Stimulated activated memory B cell treated with anti-CD40 and anti-IgM and Interleukin-4, amounts not matched to agents 10 μg/mL and 1 μg/mL and 100 μg/mL, for 72 hours (primary cell): ENCODE data around the gene PPP2R5A.
A peak's percentile ranks its signal among the peaks of the same experiment; 100 is the strongest.
"Not testable (repeated sequence)": the region's sequence is repeated elsewhere in the genome, so short reads cannot be mapped to it uniquely, and the experiment has no call there.

Source experiments
- ATAC-seq: fragments of 150-1000 bp; cut with Tn5 transposase; 2 replicates; pipeline ENCODE4 v1.10.0; 2021
- H3K27ac Mint-ChIP-seq: one replicate; pipeline ENCODE4 v1.8.0; 2022; ENCODE audit warnings: mild to moderate bottlenecking, mixed read lengths
- H3K27me3 Mint-ChIP-seq: one replicate; pipeline ENCODE4 v1.8.0; 2022; ENCODE audit warnings: mixed read lengths
- H3K36me3 Mint-ChIP-seq: one replicate; pipeline ENCODE4 v1.8.0; 2022; ENCODE audit warnings: mixed read lengths
- H3K4me1 Mint-ChIP-seq: one replicate; pipeline ENCODE4 v1.8.0; 2022; ENCODE audit warnings: mixed read lengths
- H3K4me3 Mint-ChIP-seq: one replicate; pipeline ENCODE4 v1.8.0; 2022; ENCODE audit warnings: mild to moderate bottlenecking, moderate library complexity, mixed read lengths
- H3K9me3 Mint-ChIP-seq: one replicate; pipeline ENCODE4 v1.8.0; 2022; ENCODE audit warnings: mixed read lengths

The PPP2R5A gene

DNA sequence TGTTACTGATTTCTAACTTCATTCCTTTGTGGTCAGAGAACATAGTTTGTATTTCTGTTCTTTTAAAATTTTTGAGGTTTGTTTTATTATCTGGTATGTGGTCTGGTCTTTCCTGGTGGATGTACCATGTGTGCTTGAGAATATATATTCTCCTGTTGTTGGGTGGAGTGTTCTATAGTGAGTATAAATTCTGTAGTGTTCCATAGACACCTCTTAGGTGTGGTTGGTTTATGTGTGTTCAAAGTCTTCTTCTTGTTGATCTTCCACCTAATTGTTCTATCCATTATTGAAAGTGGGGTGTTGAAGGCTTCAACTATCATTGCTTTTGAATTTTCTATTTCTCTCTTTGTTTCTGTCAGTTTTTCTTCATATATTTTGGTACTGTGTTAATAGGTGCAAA lies 20.1 kb downstream of the PPP2R5A start:
- H3K4me1 Mint-ChIP-seq, result peaks cover 56% of the 10 kb centered on the region
- peaks cover 3% of the 10 kb centered on the region for H3K9me3 Mint-ChIP-seq
- no peak overlapping the region for H3K27ac Mint-ChIP-seq
- no peaks in the 10 kb centered on the region for H3K27me3 Mint-ChIP-seq
- no peak for ATAC-seq
- H3K36me3 Mint-ChIP-seq, result peaks cover 39% of the 10 kb centered on the region
- no peak overlapping the region for H3K4me3 Mint-ChIP-seq

DNA sequence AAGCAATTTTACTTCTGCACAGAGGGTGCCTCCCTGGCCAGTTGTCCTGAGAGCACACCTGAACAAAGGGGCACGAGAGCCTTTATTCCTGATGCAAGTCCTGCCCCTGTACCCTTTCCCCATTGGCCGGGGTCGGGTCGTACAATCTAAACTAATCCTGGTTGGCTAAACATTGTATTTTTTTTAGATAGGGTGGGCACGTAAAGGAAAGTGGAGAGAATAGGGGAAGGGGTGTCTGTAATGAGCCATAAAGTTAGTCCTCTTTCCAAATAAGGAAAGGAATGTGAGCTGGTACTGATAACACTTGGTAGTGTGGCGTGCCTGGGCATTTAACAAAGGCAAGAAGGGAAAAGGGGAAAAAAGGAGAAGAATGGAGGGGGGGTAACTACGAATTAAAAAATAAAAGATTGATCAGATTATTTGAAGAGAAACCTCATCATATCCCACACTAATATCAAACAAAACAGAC lies 20.8 kb downstream of the PPP2R5A start:
- peaks cover 60% of the 10 kb centered on the region for H3K4me1 Mint-ChIP-seq
- not testable (repeated sequence) for H3K27ac Mint-ChIP-seq, H3K4me3 Mint-ChIP-seq, ATAC-seq, H3K9me3 Mint-ChIP-seq, H3K27me3 Mint-ChIP-seq
- H3K36me3 Mint-ChIP-seq, result peaks cover 41% of the 10 kb centered on the region

DNA sequence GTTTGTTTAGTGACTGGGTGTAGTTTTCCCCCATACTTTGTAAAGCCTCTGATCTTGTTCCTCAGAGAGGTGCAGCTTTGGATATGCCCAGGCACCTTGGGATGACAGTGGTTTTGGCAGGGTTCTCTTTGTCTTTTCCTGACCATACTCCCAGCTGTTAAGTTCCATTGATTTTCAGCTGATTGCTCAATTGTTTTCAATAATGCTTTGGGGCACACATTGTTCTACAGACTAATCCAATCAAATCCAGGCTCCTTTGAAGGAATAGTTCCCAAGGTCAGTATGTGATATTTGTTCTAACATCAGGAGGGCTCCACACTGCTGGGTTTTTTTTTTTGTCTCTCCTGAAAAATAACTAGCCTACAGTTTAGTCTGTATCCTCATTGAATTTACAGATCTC lies 24.8 kb downstream of the PPP2R5A start:
- no peaks in the 10 kb centered on the region for H3K27me3 Mint-ChIP-seq
- H3K4me3 Mint-ChIP-seq, result no peak overlapping the region
- H3K4me1 Mint-ChIP-seq, result peaks cover 46% of the 10 kb centered on the region
- ATAC-seq, result no peak
- H3K36me3 Mint-ChIP-seq, result peaks cover 41% of the 10 kb centered on the region
- H3K9me3 Mint-ChIP-seq, result peaks cover 3% of the 10 kb centered on the region
- H3K27ac Mint-ChIP-seq, result peak overlapping the region; percentile 53

DNA sequence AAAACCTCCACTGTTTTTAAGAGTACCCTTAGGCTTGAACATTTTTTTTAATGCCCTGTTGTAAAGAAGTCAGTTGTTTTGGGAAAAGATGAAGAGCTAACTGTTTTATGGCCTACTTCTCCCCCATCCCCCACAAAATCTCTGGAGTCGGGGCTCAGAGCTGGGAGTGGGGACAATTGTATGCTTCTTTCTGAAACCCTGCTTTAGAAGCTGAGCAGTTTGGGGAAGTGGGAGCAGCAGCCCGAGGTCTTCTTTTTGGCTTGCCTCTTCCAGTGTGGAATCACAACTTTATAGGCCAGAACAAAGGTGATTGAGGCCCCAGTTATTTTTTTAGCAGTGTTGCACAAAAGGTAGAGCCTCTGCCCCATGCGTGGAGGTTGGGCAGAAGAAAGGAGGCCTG lies 25.2 kb downstream of the PPP2R5A start:
- no peak for ATAC-seq
- Mint-ChIP-seq H3K36me3 (peaks cover 37% of the 10 kb centered on the region), H3K27me3 (no peaks in the 10 kb centered on the region), H3K27ac (peak overlapping the region; percentile 53), H3K9me3 (peaks cover under 1% of the 10 kb centered on the region), H3K4me3 (no peak overlapping the region), H3K4me1 (peaks cover 42% of the 10 kb centered on the region)

DNA sequence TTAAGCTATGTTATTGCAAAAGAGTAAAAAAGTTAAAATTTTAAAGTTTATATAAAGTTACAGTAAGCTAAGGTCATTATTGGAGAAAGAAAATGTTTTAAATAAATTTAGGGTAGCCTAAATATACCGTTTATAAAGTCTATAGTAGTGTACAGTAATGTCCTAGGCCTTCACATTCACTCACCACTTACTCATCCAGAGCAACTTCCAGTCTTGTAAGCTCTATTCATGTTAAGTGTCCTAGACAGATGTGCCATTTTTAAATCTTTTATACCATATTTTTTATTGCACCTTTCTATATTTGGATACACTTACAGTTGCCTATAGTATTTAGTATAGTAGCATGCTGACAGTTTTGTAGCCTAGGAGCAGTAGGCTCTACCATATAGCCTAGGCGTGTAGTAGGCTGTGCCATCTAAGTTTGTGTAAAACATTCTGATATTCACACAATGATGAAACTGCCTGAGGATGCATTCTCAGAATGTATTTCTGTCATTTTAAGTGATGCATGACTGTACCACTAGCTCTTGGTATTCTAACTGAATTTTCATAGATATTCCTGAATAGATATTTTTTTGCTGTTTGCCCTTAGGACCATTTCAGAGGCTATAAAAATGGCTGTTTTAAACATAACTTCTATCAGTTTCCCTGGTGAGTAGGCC lies 26.8 kb downstream of the PPP2R5A start:
- Mint-ChIP-seq H3K27ac (no peak overlapping the region), H3K4me3 (no peak overlapping the region), H3K36me3 (peaks cover 32% of the 10 kb centered on the region), H3K9me3 (no peaks in the 10 kb centered on the region), H3K27me3 (no peaks in the 10 kb centered on the region), H3K4me1 (peaks cover 43% of the 10 kb centered on the region)
- no peak for ATAC-seq

DNA sequence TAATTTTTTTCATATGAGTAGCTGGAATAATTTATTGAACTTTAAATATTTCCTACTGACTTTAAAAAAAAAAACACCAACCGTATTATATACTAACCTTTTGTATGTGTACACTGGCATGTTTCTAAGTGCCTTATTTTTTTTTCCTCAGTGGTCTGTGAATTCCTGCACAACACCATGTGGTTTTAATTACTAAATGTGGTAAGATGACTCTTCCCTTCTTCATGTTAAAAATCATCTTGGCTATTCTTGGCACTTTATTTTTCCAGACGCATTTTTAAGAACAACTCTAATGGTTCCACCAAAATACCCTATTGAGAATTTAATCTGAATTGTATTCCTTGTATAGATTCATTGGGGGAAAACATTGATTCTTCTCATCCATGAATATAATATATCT lies 28.4 kb downstream of the PPP2R5A start:
- H3K9me3 Mint-ChIP-seq, result no peaks in the 10 kb centered on the region
- peaks cover 43% of the 10 kb centered on the region for H3K4me1 Mint-ChIP-seq
- H3K36me3 Mint-ChIP-seq, result peaks cover 18% of the 10 kb centered on the region
- ATAC-seq, result no peak
- H3K27ac Mint-ChIP-seq, result no peak overlapping the region
- no peak overlapping the region for H3K4me3 Mint-ChIP-seq
- no peaks in the 10 kb centered on the region for H3K27me3 Mint-ChIP-seq

DNA sequence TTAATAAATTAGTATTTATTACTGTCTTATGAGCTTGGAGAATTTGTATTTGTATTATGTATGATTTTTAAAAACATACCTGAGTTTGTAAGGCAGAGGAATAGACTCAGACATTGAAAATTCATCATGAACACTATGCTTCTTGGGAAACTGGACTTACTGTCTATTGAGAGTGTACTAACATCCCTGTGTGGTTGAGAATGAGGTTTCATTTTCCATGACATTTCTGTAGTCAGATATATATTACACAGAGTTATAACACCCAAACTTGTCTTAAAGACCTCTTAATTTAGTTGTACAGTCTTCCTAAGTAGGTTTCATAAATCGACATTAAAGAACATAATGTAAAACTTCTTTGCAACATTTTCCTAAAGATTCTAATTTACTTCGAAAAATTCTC lies 30.0 kb downstream of the PPP2R5A start:
- H3K27me3 Mint-ChIP-seq, result no peaks in the 10 kb centered on the region
- H3K9me3 Mint-ChIP-seq, result no peaks in the 10 kb centered on the region
- H3K4me3 Mint-ChIP-seq, result no peak overlapping the region
- H3K27ac Mint-ChIP-seq, result no peak overlapping the region
- ATAC-seq, result no peak
- peaks cover 3% of the 10 kb centered on the region for H3K36me3 Mint-ChIP-seq
- peaks cover 30% of the 10 kb centered on the region for H3K4me1 Mint-ChIP-seq

DNA sequence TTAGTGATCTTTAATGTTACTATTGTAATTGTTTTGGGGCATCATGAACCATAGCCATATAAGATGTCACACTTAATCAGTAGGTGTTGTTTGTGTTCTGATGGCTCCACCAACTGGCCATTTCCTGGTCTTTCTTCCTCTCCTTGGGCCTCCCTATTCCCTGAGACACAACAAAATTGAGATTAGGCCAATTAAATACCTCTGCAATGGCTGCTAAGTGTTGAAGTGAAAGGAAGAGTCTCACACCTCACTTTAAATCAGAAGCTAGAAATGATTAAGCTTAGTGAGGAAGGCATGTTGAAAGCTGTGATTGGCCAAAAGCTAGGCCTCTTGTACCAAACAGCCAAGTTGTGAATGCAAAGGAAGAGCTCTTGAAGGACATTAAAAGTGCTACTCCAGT lies 30.7 kb downstream of the PPP2R5A start:
- Mint-ChIP-seq H3K27ac (no peak overlapping the region), H3K27me3 (no peaks in the 10 kb centered on the region), H3K4me3 (no peak overlapping the region), H3K4me1 (peaks cover 24% of the 10 kb centered on the region), H3K36me3 (no peaks in the 10 kb centered on the region), H3K9me3 (no peaks in the 10 kb centered on the region)
- no peak for ATAC-seq

DNA sequence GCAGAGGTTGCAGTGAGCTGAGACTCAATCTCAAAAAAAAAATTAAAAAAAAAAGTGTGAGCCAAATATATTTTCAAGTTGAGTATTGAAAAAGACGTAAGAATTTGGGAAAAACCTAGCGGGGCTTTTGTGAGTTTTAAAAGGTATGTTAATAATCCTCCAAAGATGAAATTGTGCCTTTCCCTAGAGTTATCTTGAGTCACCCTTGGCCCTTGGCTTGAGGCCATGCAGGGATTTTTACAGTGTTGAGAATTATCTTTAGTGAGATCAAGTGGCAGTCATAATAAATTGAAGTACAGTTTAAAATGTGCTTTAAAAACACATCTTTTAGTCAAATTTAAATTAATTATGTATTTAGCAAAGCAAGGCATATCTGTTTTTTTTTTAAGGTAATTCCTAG lies 32.7 kb downstream of the PPP2R5A start:
- no peak overlapping the region for H3K27ac Mint-ChIP-seq
- H3K9me3 Mint-ChIP-seq, result no peaks in the 10 kb centered on the region
- H3K4me3 Mint-ChIP-seq, result no peak overlapping the region
- ATAC-seq, result no peak
- no peaks in the 10 kb centered on the region for H3K36me3 Mint-ChIP-seq
- H3K27me3 Mint-ChIP-seq, result no peaks in the 10 kb centered on the region
- H3K4me1 Mint-ChIP-seq, result peaks cover 22% of the 10 kb centered on the region

DNA sequence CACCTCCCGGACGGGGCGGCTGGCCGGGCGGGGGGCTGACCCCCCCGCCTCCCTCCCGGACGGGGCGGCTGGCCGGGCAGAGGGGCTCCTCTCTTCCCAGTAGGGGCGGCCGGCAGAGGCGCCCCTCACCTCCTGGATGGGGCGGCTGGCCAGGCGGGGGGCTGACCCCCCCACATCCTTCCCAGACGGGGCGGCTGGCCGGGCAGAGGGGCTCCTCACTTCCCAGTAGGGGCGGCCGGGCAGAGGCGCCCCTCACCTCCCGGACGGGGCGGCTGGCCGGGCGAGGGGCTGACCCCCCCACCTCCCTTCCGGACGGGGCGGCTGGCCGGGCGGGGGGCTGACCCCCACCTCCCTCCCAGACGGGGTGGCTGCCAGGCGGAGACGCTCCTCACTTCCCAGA lies 35.8 kb downstream of the PPP2R5A start:
- H3K27ac Mint-ChIP-seq, H3K9me3 Mint-ChIP-seq, H3K36me3 Mint-ChIP-seq, H3K4me3 Mint-ChIP-seq, H3K27me3 Mint-ChIP-seq, ATAC-seq: not testable (repeated sequence)
- H3K4me1 Mint-ChIP-seq, result peaks cover 21% of the 10 kb centered on the region

DNA sequence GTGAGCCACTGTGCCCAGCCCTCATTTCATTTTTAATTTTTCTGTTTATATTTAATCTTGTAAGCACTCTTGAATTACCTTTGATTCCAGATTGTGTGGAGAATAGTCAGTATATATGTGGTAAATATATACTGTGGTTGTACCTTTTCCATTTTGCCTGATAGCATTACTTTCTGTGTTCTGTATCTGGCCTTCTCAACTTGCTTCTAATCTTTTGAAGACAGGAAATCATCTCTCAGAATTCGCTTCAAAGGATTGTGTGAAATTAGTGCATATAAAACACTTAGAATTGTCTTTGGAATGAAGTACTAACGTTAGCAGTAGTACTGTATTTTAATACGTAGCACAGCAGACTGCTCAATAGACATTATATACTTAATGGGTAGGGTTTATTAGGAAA lies 37.9 kb downstream of the PPP2R5A start:
- ATAC-seq, result no peak
- peaks cover 13% of the 10 kb centered on the region for H3K4me1 Mint-ChIP-seq
- no peak overlapping the region for H3K27ac Mint-ChIP-seq
- H3K36me3 Mint-ChIP-seq, result no peaks in the 10 kb centered on the region
- H3K9me3 Mint-ChIP-seq, result no peaks in the 10 kb centered on the region
- H3K27me3 Mint-ChIP-seq, result no peaks in the 10 kb centered on the region
- H3K4me3 Mint-ChIP-seq, result no peak overlapping the region

DNA sequence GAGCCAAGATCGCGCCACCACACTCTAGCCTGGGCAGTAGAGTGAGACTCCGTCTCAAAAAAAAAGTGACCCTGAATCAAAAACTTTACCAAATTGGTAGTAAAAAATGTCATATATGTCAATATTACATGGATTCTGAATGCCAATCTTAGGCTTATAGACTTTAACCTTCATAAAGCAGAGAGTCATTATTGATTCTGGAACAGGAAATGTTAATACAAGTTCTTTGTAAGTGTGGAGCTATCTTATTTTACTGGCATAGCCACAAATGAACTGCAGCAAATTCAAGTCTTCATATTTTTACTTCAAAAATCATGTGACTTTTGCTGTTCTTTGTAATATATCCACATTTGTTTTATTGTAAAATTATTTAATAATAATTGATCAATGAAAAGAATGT lies 41.3 kb downstream of the PPP2R5A start:
- H3K4me1 Mint-ChIP-seq, result peaks cover 13% of the 10 kb centered on the region
- no peaks in the 10 kb centered on the region for H3K27me3 Mint-ChIP-seq
- no peak overlapping the region for H3K27ac Mint-ChIP-seq
- ATAC-seq, result no peak
- no peaks in the 10 kb centered on the region for H3K9me3 Mint-ChIP-seq
- H3K4me3 Mint-ChIP-seq, result no peak overlapping the region
- peaks cover 12% of the 10 kb centered on the region for H3K36me3 Mint-ChIP-seq

DNA sequence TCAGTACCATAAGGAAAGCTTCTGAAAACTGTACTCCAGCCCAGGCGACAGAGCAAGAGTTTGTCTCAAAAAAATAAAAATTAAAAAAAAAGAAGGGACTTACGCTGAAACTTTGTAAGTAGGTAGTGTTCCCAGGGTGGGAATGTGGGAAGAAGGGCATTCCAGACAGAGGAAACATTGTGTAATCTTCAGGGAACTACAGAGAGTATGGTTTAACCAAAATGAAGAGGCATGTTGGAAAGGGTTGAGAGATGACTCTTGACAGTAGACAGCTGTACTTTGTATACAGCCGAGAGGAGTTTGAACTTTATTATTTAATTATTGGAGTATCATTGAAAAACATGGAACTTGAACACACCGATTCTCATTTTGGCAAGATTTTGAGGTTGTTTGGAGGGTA lies 43.0 kb downstream of the PPP2R5A start:
- Mint-ChIP-seq H3K27ac (no peak overlapping the region), H3K9me3 (no peaks in the 10 kb centered on the region), H3K27me3 (no peaks in the 10 kb centered on the region), H3K36me3 (peaks cover 17% of the 10 kb centered on the region), H3K4me3 (no peak overlapping the region), H3K4me1 (peaks cover 13% of the 10 kb centered on the region)
- no peak for ATAC-seq

DNA sequence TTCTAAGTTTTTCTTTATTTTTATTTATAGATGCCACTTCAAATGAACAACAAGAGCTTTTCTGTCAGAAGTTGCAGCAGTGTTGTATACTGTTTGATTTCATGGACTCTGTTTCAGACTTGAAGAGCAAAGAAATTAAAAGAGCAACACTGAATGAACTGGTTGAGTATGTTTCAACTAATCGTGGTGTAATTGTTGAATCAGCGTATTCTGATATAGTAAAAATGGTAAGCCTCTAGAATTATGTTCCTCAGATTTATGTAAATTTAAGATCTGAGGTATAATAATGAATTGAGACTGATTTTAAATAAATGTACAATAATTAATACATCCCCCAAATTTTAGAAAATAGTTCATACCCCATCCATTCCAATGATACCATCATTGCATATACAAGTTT lies 43.9 kb downstream of the PPP2R5A start:
- no peak overlapping the region for H3K4me3 Mint-ChIP-seq

DNA sequence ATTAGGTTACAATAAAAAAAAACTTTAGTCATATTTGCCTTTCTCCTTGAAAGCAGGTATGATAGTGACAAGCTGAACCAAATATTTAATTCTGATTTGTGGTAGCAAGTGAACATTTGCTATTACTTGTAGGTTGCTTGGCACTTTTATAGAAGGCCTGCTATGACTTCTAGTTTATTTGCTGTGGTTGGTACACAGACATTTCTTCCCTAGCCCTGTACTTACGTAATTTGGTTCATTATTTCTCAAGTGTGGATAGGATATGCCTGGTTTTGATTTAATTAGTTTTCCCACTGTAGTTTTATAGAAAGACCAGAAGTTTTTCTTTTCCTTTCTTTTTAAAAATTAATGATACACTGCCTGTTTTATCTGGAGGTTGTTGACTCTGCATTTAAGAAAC lies 55.9 kb downstream of the PPP2R5A start:
- Mint-ChIP-seq H3K9me3 (no peaks in the 10 kb centered on the region), H3K36me3 (peaks cover 22% of the 10 kb centered on the region), H3K4me1 (no peaks in the 10 kb centered on the region), H3K4me3 (no peak overlapping the region), H3K27ac (no peak overlapping the region), H3K27me3 (no peaks in the 10 kb centered on the region)
- ATAC-seq, result no peak

More for the DNA sequence above, 43.9 kb downstream of the PPP2R5A start:
- H3K9me3 Mint-ChIP-seq, result peaks cover 3% of the 10 kb centered on the region
- H3K27me3 Mint-ChIP-seq, result no peaks in the 10 kb centered on the region
- peaks cover 25% of the 10 kb centered on the region for H3K36me3 Mint-ChIP-seq
- no peak for ATAC-seq
- peaks cover 13% of the 10 kb centered on the region for H3K4me1 Mint-ChIP-seq
- no peak overlapping the region for H3K27ac Mint-ChIP-seq

DNA sequence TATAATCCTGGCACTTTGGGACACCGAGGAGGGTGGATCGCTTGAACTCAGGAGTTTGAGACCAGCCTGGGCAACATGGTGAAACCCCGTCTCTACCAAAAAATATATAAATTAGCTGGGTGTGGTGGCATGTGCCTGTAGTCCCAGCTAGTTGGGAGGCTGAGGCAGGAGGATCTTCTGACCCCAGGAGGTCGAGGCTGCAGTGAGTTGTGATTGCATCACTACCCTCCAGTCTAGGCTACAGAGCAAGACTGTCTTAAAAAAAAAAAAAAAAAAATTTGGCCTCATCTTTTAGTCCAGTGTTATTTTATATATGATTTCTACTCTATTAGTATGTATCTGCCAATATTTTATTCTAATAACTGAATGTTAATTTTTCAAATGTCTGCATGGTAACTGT lies 59.7 kb downstream of the PPP2R5A start:
- Mint-ChIP-seq H3K36me3 (peaks cover 21% of the 10 kb centered on the region), H3K9me3 (no peaks in the 10 kb centered on the region), H3K4me3 (no peak overlapping the region), H3K27me3 (no peaks in the 10 kb centered on the region), H3K27ac (no peak overlapping the region), H3K4me1 (no peaks in the 10 kb centered on the region)
- no peak for ATAC-seq

DNA sequence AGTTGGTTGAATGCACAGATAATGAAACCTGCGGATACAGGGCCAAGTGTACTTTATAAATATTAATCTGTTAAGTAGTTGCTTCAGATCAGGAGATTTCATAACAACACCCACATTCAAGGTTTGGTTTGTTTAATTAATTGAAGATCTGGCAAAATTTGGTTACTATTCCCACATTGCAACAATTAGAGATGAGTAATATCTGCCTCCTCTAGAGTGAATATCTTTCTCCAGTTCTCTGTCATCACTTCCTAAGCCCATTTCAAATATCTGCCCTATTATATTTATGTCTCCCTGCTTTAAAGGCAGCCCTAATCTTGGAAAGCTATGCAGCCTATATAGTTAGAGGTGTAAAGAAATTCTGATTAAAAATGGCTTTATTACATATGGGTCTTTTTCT lies 61.4 kb downstream of the PPP2R5A start:
- H3K4me3 Mint-ChIP-seq, result no peak overlapping the region
- no peaks in the 10 kb centered on the region for H3K27me3 Mint-ChIP-seq
- ATAC-seq, result no peak
- no peaks in the 10 kb centered on the region for H3K9me3 Mint-ChIP-seq
- no peaks in the 10 kb centered on the region for H3K4me1 Mint-ChIP-seq
- no peak overlapping the region for H3K27ac Mint-ChIP-seq
- H3K36me3 Mint-ChIP-seq, result peaks cover 26% of the 10 kb centered on the region
